HT1080 (cell line): ENCODE results near the gene FRMD3. TPM values are rescaled to one million over a fixed set of nuclear protein-coding genes. Genes with fewer than 3 reads are reported as not detected.
A peak's percentile ranks its signal among the peaks of the same experiment; 100 is the strongest.

Source experiments
- DNase-seq: peaks from one replicate; pipeline ENCODE4 v3.0.0-alpha.2; 2015; ENCODE audit warnings: low read depth
- total RNA-seq: library from RNA; depleted of rRNA; stranded (reverse); fragments of >200 nt; shearing (Covaris generic); gene quantifications from 2 replicates; pipeline ENCODE4 v1.2.3, GENCODE V29; 2014

Gene FRMD3
- total RNA-seq, 1 experiment from 2014 or later, result 5.7 TPM

DNA sequence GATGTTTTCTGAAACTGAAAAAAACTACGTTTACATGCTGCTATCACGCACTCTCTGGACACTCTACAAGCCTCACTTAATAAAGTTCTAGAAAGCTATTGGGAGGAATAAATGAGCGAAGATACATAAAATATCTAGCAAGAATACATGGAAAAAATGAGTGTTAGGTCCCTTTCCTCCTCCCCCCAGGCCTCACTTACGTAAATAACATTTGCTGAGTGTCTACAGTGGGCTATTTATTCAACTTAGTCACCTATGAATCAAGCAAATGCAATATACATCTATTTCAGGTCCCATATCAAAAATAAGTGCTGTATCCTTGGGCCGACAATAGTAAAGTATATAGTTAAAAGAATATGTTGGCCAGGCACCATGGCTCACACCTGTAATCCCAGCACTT is 62.5 kb downstream of the FRMD3 start:
- no peak for DNase-seq

DNA sequence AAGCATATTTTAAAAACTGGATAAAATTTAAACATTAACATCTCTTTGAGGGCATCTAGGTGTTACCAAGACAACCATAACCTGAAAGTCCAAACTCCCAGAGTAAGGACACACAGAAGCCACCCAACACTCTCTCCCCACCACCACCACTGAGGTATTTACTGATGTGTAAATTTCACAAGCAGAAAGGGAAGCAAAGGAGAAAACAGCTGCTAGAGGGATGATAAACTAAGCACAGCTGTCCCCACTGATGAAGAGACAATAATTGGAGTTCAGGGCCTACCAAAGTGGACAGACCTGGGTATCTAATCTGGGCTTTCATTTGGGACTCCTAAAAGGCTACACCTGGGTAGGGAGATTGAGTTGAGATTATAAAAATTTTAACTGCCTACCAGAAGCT is 63.6 kb downstream of the FRMD3 start:
- DNase-seq, result no peak

DNA sequence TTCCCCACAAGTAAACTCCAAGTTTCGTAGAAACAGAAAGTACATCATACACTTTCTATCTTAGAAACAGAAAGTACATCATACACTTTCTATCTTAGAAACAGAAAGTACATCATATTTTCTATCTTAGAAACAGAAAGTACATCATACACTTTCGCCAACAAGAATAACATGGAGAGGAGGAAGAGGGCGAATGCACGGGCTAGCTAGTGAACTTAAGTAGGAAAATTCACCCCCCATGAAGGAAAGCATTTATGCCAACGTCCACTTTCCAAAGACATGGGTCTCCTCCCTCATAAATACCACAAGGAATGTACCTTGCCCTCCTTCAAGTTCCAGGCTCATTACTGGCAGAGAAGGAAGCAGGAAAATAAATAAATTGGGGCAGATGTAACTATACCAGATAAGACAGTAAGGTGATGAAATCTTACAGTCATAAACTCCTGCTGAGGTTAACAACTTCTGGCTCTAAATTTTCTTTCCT is 64.7 kb downstream of the FRMD3 start:
- DNase-seq, result peak; percentile 48

DNA sequence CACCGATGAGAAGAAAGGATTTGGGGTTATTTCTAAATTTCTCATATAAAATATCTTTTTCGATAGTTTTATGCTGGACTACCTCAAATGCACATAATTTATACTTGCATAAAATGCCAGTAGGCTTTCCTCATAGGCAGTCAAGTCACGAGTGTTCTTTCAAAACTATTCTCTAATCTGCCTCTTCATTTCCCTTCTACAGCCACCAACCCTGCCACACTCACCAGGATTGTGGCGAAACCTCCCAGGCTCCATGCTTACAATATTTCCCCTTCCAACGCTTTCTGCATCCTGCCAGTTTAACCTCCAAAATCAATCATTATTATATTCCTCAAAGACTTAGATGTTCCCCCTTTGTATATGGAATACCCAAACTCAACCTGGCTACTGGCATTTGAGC is 65.4 kb downstream of the FRMD3 start:
- DNase-seq, result peak; percentile 7

DNA sequence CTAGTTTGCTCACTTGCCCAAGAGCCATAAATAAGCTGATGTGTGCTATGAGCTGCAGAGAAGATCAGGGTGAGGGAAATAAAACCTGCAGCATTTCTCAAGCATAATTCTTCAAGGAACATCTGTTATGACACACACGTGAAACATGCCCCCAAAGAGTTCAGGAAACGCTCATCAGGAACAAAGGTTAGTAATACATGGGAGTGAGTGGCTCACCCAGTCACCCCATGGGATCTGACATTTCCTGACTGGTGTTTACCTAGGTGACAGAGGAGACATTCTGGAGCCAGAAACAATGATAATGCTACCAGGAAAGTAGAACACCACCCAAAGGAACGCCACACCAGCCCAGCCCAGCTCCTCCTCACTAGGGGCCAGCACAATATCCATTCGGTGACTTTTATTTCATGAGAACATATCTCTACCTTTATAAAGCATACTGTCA is 66.0 kb downstream of the FRMD3 start:
- peak; percentile 96 for DNase-seq

DNA sequence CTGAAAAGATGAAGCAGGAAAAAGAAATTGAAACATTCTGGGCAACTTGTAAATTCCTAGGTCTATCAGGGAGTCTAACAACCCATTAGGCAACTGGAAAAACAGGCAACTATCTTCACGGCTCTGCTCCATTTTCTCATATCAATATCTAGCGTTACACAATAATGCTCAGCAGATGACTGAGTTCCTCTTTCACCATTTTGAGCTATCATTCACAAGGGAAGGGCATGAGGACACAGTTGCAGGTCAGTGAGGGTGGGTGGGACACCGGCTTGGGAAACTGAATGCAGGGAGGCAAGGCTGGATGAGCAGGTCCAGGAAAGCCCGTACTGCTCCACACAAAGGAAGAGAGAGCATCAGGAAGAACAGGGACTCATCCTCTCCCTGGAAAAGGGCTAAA is 67.0 kb downstream of the FRMD3 start:
- DNase-seq, result no peak

DNA sequence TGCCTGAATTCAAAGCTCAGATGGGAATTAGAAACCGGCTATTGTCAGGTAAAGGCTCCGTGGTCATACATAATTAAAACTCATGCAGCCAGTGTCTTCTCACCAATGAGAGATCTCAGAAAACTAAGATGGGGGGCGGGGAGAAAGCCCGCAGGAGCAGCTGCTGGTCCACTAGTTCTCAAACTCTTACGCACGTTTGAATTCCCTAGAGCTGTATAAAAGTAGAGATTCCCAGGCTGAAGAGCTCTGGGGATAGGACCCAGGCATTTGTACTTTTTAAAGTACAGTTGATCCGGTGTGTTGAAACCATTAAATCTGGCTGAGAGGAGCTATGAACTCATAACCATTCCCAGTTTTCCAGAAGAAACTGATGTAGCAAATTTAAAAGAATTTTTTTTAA is 68.5 kb downstream of the FRMD3 start:
- DNase-seq, result no peak

DNA sequence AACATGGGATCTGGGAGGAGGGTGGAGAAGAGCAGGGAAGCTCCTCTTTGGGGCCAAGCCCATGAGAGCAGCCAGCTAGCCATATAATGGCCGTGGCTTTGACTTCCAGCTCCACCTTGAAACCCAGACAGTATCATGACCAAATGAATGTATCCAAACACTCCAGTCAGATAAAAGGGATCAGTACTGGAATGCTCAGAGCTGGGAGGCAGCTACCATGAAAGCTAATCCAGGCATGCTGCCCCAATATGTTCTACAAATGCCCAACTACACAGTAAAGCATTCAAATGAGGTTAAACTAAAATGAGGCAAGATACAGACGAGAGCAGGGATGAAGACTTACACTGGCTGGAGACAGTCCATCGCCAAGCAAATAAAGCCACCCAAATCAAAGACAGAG is 69.4 kb downstream of the FRMD3 start:
- DNase-seq, result no peak

DNA sequence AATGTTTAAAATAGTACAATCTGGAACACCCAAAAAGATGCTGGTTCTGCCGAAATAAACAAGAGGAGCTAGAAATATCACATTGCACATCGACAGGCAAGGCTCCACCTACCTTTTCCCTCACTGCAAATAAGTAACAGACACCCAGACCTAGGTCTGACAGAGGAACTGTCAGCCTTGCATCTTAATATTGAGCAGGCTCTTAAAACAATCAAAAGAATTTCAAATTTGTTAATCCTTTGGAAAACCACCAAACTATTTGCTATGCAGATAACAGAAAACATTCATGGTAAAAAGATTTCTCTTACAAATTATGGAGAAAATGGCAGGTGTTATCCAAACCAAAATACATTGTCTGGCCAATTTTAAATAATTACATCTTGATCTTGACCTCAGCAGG is 71.3 kb downstream of the FRMD3 start:
- DNase-seq, result no peak

DNA sequence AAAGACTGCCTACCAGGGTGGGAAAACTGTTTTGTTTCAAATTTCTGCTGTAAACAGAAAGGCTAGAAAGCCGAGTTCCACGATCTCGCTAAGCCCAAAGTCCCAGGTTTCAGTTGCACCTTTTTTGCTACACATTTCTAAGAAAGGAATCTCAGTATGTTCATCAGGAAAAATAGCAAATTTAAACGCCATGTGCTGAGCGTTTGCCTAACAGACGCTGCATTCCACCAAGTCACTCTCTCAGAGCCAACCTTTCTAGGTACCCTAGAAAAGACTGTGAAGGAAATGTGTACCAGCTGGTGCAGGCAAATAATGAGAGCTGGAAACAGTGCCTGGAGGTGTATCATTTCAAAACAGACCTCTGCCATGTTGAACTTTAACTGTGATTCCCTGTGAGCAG is 71.8 kb downstream of the FRMD3 start:
- DNase-seq, result no peak

DNA sequence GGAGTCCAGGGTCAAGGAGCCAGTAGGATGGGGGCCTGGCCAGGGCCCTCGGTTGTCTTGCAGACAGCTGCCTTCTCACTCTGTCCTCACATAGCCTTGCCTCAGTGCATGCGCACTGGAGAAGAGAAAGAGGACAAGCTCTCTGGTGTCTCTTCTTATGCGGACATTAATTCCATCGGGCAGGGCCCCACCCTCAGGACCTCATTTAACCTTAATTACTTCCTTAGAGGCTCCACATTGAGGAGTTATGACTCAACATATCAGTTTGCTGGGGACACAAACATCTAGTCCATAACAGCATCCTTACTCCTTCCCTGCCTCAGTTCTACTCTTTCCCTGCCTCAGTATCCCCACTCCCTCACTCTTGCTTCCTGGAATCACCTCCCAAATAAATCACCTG is 78.4 kb downstream of the FRMD3 start:
- DNase-seq, result no peak

DNA sequence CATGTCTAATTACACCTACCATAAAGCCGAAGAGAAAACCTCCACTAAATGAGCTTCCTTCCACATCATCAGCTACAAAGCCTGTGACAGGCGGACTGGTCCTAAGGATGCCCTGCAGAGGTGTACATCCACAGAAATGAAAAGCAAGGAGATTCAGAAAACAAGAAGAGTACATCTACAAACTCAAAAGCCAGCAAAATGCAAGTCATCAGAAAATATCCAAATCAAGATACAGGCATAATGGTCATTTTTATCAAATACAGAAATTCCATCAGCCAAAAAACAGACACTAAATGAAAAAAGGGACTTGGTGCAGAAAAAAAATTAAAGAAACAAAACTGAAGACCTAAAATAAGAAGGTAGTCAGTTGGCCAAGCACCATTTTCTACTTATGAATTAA is 79.7 kb downstream of the FRMD3 start:
- DNase-seq, result no peak

DNA sequence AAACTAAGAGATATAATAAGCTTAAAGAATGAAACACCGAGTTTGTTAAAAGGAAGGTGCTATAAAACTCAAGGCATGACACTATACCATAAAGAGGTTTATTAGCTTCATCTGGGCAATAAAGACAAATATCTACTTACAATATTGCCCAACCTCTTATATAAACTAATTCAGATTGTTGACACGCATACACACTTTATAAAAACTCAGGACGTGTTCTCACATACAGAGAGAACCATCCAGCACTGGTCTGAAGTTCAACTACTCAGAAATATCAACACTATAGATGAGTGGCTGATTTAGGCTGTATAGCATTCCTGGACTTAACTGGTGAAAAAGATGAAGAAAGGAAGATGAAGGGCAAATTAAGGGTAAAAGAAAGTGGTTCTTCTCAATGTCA is 81.2 kb downstream of the FRMD3 start:
- DNase-seq, result no peak

DNA sequence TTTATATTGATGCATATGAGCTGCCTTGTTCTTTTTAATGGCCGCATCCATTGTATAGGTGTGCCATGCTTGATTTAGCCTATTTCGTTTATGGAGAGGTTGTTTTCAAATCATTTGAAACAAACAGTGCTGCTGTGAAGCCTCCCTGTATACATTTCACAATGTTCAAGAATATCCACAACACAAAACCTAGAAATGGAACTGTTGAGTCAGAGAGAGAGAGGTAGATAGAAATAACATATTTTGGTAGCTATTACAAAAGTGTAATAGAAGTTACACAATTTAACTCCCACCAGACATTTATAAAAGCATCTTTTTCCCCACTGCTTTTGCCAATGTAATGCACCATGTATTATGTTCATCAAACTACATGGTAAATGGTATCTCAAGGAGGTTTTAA is 82.0 kb downstream of the FRMD3 start:
- no peak for DNase-seq

DNA sequence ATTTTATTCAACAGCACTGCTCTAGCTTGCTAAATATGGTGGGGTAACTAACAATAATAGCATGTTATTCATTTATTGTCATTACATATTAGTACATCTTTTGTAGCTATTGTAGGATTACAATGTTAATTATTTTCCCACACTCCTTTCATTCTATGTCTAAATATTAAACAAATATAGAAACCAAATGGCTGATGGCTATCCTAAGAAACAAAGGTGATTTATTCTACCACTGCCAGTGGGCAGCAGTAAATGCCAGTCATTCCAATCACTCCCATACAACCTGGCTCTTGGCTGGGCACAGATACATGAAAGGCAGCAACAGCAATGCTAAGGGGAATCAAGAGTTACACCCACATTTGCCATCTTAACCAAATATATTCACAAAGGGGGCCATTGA is 84.1 kb downstream of the FRMD3 start:
- DNase-seq, result no peak

DNA sequence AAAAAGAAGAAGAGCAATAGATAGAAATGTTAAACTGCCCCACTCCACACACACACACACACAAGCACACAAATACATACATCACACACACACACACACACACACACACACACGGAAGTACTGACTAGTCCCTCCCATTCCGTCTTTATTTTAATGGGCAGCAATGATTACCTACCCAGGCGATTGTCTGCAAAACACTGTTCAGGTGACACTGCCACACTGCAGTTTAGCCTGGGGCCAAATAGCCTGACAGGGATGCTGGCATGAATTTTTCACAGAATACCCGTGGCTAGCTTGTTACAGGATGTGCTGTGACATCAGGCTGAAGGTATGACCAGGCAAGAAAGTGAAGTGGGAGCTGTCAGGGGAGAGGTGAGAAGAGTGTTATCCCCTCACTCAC is 86.9 kb downstream of the FRMD3 start:
- peak; percentile 22 for DNase-seq

DNA sequence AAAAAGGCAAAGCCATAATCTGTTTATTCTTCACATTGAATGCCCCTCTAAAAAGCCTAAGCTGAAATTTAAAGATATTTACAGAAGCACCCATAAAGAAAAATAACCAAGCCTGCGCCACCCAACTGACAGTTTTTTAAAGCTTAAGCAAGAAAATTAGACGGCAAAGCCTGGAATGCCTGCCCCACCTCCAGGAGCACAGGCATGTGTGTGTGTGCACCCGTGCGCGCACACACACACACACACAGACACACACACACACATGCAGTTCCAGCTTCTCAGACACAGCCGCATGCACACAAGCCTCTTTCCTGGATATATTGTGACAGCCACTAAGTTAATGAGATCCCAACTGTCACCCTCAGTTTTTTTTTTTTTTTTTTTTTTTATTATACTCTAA is 88.2 kb downstream of the FRMD3 start:
- DNase-seq, result no peak

DNA sequence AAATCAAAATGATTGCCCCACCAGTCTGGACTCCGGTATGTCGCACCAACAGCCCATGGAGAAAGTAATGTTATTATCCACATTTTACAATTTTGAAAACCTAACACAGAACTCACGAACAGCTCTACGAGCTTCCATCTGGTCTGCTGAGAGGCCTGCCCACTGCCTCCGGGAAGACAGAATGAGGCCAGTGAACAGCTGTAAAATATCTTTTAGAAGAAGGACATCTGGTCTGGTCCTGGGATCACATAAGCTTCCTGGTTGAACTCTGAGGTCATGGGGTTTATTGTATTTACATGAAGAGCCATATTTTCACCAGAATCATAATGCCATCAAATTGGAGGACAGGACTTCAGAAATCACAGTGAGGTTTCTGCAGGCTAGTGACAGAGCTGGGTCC is 89.0 kb downstream of the FRMD3 start:
- no peak for DNase-seq

DNA sequence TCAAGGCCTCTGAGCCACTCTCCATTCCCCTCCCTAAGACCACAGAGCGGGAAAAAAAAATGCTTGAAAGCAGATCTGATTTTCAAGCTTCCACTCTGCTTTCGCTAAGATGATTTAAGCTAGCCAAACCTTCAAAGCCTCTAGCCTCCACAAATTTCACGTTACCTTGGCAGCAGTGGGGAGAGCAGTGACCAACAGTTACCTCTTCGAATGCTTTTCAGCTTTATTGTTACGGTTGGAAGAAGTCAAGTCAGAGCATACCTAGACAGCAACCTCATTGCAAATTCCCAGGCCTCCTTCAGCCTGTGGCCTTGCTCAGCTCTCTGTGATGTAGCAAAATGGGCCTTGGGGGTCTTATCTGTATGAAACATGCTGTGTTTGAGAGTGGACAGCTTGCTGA is 89.6 kb downstream of the FRMD3 start:
- DNase-seq, result no peak

DNA sequence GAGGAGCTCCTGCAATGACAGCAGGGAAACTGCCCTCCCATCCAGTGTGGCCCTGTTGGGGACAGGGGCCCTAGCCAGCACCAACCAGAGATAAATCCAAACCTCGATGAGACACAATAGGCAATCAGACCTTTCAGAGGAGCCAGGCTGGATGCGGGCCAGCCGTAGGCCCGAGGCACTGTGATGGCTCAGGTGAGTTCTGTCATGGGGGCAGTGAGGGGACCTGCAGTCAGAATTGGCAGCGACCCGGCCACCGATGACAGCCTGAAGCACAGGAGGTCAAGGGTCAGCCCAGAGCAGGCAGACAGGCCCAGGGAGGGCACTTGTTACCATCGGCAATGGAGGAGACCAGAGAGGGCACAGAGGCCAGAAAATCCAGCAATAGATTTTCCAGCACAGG is 90.8 kb downstream of the FRMD3 start:
- DNase-seq, result no peak

DNA sequence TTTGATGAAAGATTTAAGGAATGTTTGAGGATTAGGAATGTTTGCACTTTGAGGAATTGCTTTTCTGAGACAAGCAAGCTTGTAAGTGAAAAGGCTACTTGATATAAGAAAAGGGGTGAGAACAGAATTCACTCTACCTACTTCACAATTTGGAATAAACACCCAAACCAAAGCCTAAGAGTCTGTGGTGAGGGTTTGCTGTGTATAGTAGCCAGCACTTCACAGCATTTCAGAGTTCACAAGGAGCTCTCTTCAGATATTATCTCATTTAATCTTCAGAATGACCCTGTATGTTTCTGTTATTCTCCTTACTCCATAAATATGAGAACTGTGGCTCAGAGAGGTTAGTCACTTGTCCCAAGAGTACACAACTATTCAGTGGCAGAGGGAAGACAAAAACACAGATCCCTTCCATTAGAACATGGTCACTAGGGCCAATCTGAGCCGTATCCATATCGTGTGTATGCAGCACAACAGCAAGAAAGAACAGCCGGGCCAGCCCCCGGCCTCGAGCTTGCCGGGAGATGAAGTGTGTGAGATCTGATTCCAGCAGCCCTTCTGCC is 92.4 kb downstream of the FRMD3 start:
- DNase-seq, result no peak

DNA sequence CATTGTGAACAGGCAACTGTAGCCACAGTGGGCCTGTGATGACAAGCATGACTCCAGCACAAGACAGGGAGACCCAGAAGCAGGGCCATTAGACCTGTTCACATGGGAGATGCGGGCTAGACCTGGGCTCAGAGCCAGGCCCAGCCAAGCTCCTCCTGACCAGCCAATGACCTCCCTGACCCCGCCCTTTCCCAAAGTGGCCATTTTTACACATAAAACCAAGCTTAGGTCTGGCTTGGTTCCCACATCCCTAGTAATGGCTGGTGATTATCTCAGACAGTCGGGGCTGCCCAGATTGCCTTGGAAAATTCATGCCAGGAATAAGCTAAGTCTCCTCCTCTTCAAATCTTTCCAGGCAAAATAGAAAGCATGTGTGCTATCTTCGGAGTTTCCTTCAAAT is 94.1 kb downstream of the FRMD3 start:
- DNase-seq, result peak; percentile 30

DNA sequence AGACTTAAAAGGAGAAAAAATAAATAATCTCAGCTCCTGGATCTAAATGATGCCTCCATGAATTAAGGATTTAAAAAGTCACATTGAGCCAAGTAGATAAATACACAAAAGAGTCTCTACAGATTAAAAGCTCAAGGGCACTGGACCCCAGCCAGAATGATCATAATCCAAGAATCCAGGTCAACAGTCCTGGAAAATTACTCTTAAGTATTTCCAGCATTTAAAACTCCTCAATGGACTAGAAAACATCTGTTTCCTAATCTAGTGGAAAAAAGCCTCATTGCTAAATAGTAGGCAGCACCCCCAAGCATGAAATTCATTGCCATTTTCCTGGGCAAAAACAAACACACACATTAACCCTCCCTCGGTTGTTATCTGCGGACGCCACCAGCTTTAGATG is 96.8 kb downstream of the FRMD3 start:
- no peak for DNase-seq

DNA sequence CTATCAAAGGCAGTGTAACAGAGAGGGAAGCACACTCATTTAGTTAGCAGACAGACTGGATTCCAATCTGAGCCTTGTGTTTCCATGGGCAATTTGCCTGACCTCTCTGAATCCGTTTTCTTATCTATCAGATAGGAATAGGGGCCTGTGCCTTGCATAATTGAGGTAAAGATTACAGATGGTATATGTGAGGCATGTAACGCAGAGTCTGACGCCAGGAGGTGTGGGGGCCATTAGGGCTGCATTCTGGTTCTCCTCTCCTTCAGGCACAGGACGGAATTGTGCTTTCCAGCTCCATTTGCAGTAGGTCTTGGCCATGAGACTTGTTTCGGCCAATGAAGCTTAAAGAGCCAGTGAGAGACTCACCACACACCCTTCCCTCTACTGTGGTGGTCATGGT is 97.6 kb downstream of the FRMD3 start:
- DNase-seq, result no peak
